RPMI7951 (cell line): ENCODE results near the gene VWA2. TPM values are rescaled to one million over a fixed set of nuclear protein-coding genes. Genes with fewer than 3 reads are reported as not detected.
"Not testable (repeated sequence)": the region's sequence is repeated elsewhere in the genome, so short reads cannot be mapped to it uniquely, and the experiment has no call there.

ENCODE experiments used
- DNase-seq: peaks from one replicate; pipeline ENCODE4 v3.0.0-alpha.2; 2012; ENCODE audit warnings: low read depth
- total RNA-seq: library from RNA; depleted of rRNA; stranded (reverse); fragments of >200 nt; shearing (Covaris generic); gene quantifications from 2 replicates; pipeline ENCODE4 v1.2.3, GENCODE V29; 2014

VWA2 gene
- total RNA-seq, 1 experiment from 2014 or later, result not detected

GRCh38 chr10:114315566-114316420 lies 76.7 kb downstream of the VWA2 start:
- DNase-seq, result no peak

GRCh38 chr10:114316744-114317143 lies 77.7 kb downstream of the VWA2 start:
- DNase-seq, result no peak

GRCh38 chr10:114319406-114320248 lies 80.6 kb downstream of the VWA2 start:
- no peak for DNase-seq

- DNase-seq, result no peak
These were observed 81.4 kb downstream of the VWA2 start for GRCh38 chr10:114320249-114321116.

- DNase-seq, result no peak
These were observed 83.3 kb downstream of the VWA2 start for GRCh38 chr10:114322344-114322743.

GRCh38 chr10:114323023-114323422 lies 84.0 kb downstream of the VWA2 start:
- no peak for DNase-seq

GRCh38 chr10:114326795-114327194 lies 87.7 kb downstream of the VWA2 start:
- DNase-seq, result no peak

- DNase-seq, result no peak
These were observed 88.7 kb downstream of the VWA2 start for GRCh38 chr10:114327537-114328440.

- no peak for DNase-seq
These were observed 89.4 kb downstream of the VWA2 start for GRCh38 chr10:114328441-114328812.

- no peak for DNase-seq
These were observed 89.8 kb downstream of the VWA2 start for GRCh38 chr10:114328874-114329273.

GRCh38 chr10:114329634-114330365 lies 90.7 kb downstream of the VWA2 start:
- no peak for DNase-seq

- DNase-seq, result no peak
These were observed 93.5 kb downstream of the VWA2 start for GRCh38 chr10:114332301-114333192.

GRCh38 chr10:114333441-114333840 lies 94.4 kb downstream of the VWA2 start:
- not testable (repeated sequence) for DNase-seq

GRCh38 chr10:114334301-114334700 lies 95.2 kb downstream of the VWA2 start:
- peak; percentile 35 for DNase-seq

- DNase-seq, result no peak
These were observed 96.6 kb downstream of the VWA2 start for GRCh38 chr10:114335614-114336013.

- no peak for DNase-seq
These were observed 97.9 kb downstream of the VWA2 start for GRCh38 chr10:114336823-114337509.

- no peak for DNase-seq
These were observed 98.7 kb downstream of the VWA2 start for GRCh38 chr10:114337510-114338462.
